G401.6 (cell line): ENCODE data around the gene UTS2R.
"Not testable (repeated sequence)": the region's sequence is repeated elsewhere in the genome, so short reads cannot be mapped to it uniquely, and the experiment has no call there.

ENCODE experiments used
- FAIRE-seq: peaks from 2 replicates; lab custom pipeline; 2012; peaks lifted over from hg19 to GRCh38; lab: Jason Lieb, UNC

Gene UTS2R

DNA sequence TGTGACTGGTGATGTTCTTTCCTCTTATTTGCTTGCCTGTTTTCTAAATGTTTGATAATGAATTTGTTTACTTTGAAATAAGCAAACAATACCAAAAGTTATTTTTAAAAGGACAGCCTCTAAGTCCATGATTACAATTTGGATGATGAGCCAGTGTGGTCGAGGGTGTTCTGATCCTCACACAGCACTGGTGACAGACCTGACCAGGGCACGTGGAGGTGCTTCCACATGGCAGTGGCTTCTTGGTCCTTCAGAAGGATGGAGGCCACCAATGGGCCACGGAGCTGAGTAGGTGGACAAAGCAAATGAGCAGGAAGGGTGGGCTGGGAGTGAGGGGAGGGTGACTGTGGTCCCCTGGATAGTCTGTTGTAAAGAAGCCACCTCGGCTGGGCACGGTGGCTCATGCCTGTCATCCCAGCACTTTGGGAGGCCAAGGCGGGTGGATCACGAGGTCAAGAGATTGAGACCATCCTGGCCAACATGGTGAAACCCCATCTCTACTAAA, 16.7 kb upstream of the UTS2R start:
- FAIRE-seq: no peak

- no peak for FAIRE-seq
These were observed 15.7 kb upstream of the UTS2R start for GRCh38 chr17:82355770-82356427.

DNA sequence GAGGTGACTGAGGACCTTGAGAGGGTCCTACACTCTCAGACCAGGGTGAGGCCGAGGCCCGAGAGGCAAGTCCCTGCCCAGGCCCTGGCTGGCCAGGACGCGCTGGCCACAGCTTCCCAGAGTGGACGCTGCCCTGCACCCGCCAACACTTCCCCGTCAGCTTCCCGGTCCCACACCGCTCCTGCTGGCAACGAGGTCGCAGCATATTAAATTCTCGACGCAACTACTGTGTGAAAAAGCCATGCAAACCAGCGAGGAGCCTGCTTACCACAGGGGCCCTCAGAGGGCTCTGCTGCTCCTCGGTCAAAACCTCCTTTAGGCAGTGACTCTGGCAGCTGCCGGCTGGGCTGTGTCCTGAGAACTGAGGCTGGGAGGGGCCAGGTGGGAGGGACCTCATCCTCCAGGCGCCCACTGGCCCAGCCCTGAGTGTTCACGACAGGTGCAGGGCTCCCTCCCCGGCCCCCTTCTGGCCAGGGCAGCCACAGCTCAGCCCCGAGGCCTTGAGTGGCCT, 14.7 kb upstream of the UTS2R start:
- no peak for FAIRE-seq

DNA sequence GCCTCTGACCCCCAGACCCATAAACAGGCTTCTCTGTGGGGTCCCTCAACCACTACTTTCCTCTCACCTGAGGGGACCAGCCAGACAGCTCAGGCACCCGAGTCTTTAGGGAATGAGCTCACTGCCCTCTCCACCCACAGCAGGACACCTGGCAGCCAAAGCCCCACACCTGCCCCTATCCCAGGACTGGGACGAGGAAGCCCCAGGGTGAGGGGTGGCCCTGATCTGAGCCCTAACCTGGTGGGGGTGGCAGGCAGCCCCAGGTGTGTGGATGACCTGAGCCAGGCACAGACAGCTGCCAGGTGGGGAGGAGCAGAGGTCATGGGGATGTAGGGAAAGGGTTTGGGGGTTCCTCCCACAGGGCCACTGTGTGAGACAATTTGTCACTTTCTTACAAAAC, 14.2 kb upstream of the UTS2R start:
- FAIRE-seq: no peak

GRCh38 chr17:82358465-82359350, 12.9 kb upstream of the UTS2R start, which contains the start of gene TEX19:
Gene TEX19 (plus strand): TSS chr17:82359247. CDS start chr17:82362151, 2,904 bp downstream.
- peak; percentile 77 for FAIRE-seq

DNA sequence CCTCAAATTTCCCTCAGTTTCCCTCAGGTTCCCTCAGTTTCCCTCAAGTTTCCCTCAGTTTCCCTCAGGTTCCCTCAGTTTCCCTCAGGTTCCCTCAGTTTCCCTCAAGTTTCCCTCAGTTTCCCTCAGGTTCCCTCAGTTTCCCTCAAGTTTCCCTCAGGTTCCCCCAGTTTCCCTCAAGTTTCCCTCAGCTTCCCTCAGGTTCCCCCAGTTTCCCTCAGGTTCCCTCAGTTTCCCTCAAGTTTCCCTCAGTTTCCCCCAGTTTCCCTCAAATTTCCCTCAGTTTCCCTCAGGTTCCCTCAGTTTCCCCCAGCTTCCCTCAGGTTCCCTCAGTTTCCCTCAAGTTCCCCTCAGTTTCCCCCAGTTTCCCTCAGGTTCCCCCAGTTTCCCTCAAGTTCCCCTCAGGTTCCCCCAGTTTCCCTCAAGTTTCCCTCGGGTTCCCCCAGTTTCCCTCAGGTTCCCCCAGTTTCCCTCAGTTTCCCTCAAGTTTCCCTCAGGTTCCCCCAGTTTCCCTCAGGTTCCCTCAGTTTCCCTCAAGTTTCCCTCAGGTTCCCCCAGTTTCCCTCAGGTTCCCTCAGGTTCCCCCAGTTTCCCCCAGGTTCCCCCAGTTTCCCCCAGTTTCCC, 12.0 kb upstream of the UTS2R start:
- FAIRE-seq: not testable (repeated sequence)

- no peak for FAIRE-seq
These were observed 9.5 kb upstream of the UTS2R start for GRCh38 chr17:82361885-82362633.

DNA sequence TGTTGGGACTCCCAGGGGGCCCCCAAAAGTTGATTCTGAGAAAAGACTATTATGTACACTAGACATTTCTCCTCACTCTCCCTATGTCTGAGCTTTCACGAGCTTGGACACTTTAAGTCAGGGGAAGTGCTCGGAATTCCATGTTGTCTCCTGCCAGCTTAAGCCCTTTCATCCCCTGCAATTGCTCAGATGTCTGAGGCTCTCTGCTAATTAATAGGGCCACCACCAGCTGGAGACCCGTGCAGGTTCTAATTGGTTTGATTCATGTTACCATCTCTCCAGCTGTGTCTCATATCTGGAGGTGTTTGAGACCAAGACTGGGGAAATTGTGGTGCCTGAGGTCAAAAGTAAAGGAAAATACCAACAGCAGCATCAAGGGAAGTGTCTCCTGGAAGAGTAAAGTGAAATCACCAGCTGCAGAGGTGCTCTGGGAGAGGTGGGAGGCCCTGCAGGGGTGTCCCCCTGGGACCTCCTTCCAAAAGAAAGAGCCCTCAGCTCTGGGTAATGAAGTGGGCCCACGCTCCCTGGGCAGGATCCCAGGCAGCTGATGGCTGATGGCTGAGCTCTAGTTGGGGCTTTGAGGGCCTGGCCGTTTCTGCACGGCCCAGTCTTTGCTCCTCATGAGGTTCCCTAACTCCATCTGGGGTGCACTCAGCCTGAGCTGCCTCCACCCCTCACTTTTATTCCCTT, 5.8 kb upstream of the UTS2R start:
- no peak for FAIRE-seq

DNA sequence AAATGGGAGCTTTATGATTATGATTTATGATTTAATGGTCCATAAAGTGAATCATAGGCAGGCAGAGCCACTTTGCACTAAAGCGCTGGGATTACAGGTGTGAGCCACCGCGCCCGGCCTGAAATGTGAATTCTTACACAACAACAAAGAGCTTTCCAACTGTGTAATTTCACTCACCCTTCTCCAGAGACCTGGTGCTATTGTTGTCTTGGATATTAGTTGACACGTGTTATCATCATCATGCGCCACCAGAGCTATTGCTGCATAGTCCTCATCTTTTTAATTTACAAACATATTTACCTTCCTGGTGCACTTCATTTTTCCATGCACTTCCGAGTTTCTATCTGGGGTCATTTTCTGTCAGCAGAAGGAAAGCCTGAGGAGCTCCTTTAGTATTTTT, 4.8 kb upstream of the UTS2R start:
- no peak for FAIRE-seq

DNA sequence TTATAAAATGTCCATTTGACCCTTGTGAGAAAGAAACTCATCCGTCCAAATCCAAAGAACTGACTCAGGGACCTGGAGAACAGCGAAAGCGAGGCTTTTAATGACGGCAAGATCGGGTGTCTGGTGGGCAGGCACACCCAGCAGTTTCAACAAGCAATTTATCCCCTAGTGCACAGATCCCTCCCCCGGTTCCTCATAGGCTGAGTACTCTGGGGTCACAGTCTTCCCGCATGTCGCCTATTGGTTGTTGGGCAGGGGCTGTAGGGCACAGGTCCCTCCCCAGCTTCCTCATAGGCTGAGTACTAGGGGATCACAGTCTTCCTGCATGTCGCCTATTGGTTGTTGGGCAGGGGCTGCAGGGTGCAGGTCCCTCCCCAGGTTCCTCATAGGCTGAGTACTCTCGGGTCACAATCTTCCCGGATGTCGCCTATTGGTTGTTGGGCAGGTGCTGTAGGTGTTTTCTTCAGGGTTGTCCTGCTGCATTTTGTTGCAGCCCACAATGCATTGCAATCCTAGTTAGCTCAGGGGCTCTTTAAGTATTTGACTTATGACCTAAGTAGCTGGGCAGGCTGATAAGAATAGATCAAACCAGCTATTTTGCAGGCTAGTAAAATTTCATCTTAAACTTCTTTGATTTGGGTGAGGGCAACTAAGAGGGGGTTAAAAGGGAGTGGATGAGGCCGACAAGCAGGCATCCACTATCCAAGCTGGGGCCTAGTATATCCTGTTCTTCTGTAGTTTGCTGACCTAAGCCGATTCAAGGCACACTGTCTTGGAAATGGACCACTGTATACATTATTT, 3.6 kb upstream of the UTS2R start:
- peak; percentile 78 for FAIRE-seq

GRCh38 chr17:82369211-82369610, 2.4 kb upstream of the UTS2R start:
- FAIRE-seq: no peak

GRCh38 chr17:82370471-82371332, 863 bp upstream of the UTS2R start:
- no peak for FAIRE-seq

- FAIRE-seq: no peak
These were observed 895 bp downstream of the UTS2R start for GRCh38 chr17:82372249-82373071.

- FAIRE-seq: not testable (repeated sequence)
These were observed 1.5 kb downstream of the UTS2R start for GRCh38 chr17:82373072-82373452.

GRCh38 chr17:82373731-82374625, 2.4 kb downstream of the UTS2R start:
- no peak for FAIRE-seq

GRCh38 chr17:82374626-82375331, 3.2 kb downstream of the UTS2R start:
- no peak for FAIRE-seq
